Islet of Langerhans (tissue), 1 donor: ENCODE data around the gene RTN4R.

Experiments used
- FAIRE-seq: peaks from one replicate; lab custom pipeline; 2011; peaks lifted over from hg19 to GRCh38; lab: Jason Lieb, UNC

Gene RTN4R

GRCh38 chr22:20213833-20214708, 54.0 kb downstream of the RTN4R start:
- no peak for FAIRE-seq

- FAIRE-seq = no peak
Measured at GRCh38 chr22:20212754-20213699, 55.1 kb downstream of the RTN4R start.

- FAIRE-seq = no peak
Measured at GRCh38 chr22:20211997-20212753, 55.9 kb downstream of the RTN4R start.

- FAIRE-seq = no peak
Measured at GRCh38 chr22:20211409-20211996, 56.6 kb downstream of the RTN4R start.

GRCh38 chr22:20210473-20211059, 57.6 kb downstream of the RTN4R start:
- FAIRE-seq = no peak

GRCh38 chr22:20209761-20210250, 58.3 kb downstream of the RTN4R start:
- FAIRE-seq = no peak

GRCh38 chr22:20208713-20209310, 59.3 kb downstream of the RTN4R start:
- no peak for FAIRE-seq

GRCh38 chr22:20207277-20208025, 60.7 kb downstream of the RTN4R start:
- no peak for FAIRE-seq

- FAIRE-seq = no peak
Measured at GRCh38 chr22:20206709-20207215, 61.4 kb downstream of the RTN4R start.

GRCh38 chr22:20205964-20206708, 62.0 kb downstream of the RTN4R start:
- no peak for FAIRE-seq

GRCh38 chr22:20205464-20205963, 62.6 kb downstream of the RTN4R start:
- no peak for FAIRE-seq

- FAIRE-seq = no peak
Measured at GRCh38 chr22:20204806-20205205, 63.3 kb downstream of the RTN4R start.

GRCh38 chr22:20204311-20204710, 63.8 kb downstream of the RTN4R start:
- FAIRE-seq = no peak

- FAIRE-seq = no peak
Measured at GRCh38 chr22:20203552-20204201, 64.4 kb downstream of the RTN4R start.

GRCh38 chr22:20203142-20203551, 65.0 kb downstream of the RTN4R start:
- FAIRE-seq = no peak

- no peak for FAIRE-seq
Measured at GRCh38 chr22:20201837-20202392, 66.2 kb downstream of the RTN4R start.

GRCh38 chr22:20199906-20200305, 68.2 kb downstream of the RTN4R start:
- FAIRE-seq = no peak

- no peak for FAIRE-seq
Measured at GRCh38 chr22:20199413-20199842, 68.7 kb downstream of the RTN4R start.
